ENCODE measurements around the gene EIF4E3. TPM values are rescaled to one million over a fixed set of nuclear protein-coding genes. Genes with fewer than 3 reads are reported as not detected.

Gene EIF4E3
- polyA plus RNA-seq, 3 donors: 11.1 to 14.9 (median 14.3) TPM

- no peak for DNase-seq (ENCODE audit: extremely low read depth in 1 of 11, low read depth in 9 of 11, low spot score in 4 of 11)
These were observed 22.8 kb downstream of the EIF4E3 start for GRCh38 chr3:71702131-71703024.

DNA sequence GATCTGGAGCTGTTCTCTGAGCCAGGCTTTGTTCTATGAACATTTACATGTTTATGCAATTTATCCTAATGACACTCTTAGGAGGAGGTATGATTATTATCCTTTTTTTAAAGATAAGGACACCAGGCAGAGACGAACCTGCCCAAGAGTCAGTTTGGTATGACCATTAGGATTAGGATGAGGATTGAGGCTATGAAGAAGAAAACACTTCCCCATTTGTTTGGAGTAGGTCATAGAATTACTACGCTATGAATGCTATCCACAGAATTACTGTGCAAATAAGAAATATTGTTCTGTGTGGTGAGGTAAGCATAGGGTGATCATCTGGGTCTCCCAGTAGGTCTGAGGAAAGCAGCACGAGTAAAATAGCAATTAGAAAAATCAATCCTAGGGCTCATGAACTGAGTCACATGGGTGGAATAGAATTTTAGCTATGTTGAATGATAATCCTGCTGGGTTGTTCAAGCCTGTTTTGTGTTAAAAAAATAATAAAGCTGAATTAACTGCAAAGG, 23.9 kb downstream of the EIF4E3 start:
- no peak for DNase-seq (ENCODE audit: extremely low read depth in 1 of 11, low read depth in 9 of 11, low spot score in 4 of 11)

GRCh38 chr3:71695000-71695482, 30.2 kb downstream of the EIF4E3 start:
- peak in 2 of 11 donors; percentile 23 to 59 for DNase-seq (ENCODE audit: extremely low read depth in 1 of 11, low read depth in 9 of 11, low spot score in 4 of 11)

DNA sequence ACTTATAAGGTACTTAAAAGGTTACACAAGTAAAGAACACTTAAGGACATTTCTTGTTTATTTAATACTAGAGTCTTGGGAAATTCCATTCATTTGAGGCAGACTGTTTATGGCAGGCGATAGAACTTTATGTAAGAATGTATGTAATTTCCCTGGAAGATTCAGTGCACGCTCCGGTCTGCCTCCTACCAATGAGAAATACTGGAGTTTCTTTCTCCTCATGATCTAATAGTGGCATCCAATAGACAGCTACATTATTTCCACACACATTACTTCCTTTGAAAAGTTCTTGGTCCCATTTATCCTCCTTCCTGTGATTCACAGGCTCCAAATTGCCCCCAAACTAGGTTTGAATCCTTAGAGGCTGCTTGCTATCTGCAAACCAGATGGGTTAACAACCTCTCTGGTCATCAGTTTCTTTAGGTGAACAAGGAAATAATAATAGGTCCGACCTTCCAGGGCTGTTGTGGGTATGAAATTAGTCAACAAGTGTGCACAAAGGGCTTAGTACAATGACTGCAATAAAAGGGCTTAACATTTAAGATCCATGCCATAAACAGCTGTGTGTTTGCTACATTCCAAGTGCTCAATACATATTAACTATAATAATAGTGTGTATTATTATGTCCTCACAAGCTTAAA, 30.7 kb downstream of the EIF4E3 start:
- DNase-seq (ENCODE audit: extremely low read depth in 1 of 11, low read depth in 9 of 11, low spot score in 4 of 11): no peak

GRCh38 chr3:71693641-71694040, 31.6 kb downstream of the EIF4E3 start:
- no peak for DNase-seq (ENCODE audit: extremely low read depth in 1 of 11, low read depth in 9 of 11, low spot score in 4 of 11)

DNA sequence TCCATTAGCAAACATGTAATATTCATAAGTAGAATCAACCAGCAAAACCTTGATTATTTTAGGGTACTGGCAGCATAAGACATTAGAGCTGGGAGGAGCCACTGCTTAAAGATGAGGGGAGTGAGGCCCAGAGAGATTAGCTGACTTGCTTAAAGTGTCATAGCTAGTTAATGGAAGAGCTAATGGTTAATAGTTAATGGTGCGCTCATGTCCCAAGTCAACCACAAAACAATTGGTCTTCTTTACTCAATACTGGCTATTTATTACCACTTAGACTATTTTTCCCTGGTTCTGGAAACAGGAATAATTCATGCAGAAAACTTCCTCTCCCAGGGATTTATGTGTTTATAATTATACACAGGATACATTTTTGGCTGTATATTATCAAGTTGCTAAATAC, 33.1 kb downstream of the EIF4E3 start:
- no peak for DNase-seq (ENCODE audit: extremely low read depth in 1 of 11, low read depth in 9 of 11, low spot score in 4 of 11)

DNA sequence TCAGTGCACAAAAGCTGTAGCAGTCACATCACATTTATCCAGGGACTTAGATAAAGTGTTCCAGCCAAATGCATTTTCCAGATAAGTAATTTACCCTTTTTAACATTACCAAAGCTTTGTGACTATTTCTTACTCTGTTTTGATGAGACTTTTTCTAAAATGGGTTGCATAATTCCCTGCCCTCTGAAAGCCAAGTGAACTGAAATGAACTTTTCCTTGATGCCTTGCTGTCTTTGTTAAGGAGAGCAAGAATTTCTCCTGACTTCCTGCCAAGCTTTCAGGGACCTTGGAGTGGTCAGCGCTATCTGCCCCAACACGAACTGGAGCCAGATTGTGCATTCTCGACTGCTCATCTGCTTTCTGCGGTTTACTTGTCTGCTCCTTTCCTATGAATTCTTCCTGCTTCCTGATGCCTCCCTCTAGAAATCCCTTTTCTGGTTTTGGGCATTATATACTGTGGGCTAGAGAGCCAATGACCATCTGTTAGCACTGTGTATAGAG, 34.8 kb downstream of the EIF4E3 start:
- no peak for DNase-seq (ENCODE audit: extremely low read depth in 1 of 11, low read depth in 9 of 11, low spot score in 4 of 11)

- DNase-seq (ENCODE audit: extremely low read depth in 1 of 11, low read depth in 9 of 11, low spot score in 4 of 11): no peak
These were observed 35.9 kb downstream of the EIF4E3 start for GRCh38 chr3:71689291-71689690.

DNA sequence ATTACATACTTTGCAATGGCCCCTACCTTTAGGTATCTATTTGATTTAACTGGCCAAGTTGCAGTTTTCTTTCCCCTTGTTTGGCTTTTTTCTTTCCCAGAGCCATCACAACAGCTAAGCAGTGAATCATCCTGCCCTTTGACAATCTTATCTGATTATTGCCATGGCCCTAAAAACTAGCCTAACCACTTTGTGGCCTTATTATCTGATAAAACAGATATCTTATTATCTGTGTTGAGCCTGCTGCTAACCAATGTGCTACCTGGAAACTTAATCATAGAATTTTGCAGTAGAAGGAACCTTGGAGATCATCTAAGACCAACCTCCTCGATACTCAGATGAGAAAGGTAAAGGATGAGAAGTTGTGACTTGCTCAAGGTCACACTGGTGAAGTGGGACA, 37.1 kb downstream of the EIF4E3 start:
- no peak for DNase-seq (ENCODE audit: extremely low read depth in 1 of 11, low read depth in 9 of 11, low spot score in 4 of 11)

DNA sequence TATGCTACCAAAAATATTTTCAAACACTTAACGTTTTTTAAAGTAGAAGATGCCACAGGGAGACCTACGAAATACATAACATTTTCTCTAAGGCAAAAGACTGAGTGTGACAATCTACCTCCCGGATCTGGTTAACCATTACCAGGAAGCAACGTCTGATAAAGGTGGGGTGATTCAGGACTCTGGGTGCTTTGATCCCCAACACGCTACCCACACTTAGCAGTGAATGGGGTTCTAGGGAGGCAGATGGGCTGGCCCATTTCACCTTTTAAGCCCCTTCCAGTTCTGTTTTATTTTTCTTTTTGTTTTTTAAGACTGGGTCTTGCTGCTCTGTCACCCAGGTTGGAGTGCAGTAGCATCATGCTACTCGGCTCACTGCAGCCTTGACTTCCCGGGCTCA, 39.5 kb downstream of the EIF4E3 start:
- DNase-seq (ENCODE audit: extremely low read depth in 1 of 11, low read depth in 9 of 11, low spot score in 4 of 11): no peak

DNA sequence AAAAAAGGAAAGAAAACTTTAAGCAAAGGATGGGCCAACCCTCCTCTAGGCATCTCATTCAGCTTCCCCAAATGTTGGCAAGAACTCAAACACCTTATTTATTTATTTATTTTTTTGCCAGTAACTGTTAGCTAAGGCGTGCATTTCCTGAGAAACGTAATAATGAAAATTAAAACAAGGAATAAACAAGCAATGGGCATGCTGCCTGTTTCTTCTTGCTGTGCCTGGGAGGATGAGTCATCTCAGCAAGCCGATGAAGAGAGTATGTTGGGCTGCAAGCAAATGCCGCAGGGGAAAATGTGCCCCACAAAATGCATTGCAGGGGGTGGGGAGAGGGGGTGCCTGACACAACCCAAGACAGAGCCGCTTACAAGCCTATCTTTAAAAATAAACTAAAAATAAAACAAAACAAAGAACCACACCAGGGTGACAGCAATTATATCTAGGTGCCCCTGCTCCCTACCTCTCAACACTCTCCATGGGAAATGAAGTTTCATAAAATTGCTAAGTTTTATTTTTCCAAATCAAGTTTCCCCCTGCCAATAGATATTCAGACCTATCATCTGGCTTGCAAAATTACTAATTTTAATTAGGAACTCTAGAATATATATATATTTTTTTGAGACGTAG, 40.3 kb downstream of the EIF4E3 start:
- DNase-seq (ENCODE audit: extremely low read depth in 1 of 11, low read depth in 9 of 11, low spot score in 4 of 11): no peak

GRCh38 chr3:71684046-71684756, 41.0 kb downstream of the EIF4E3 start:
- no peak for DNase-seq (ENCODE audit: extremely low read depth in 1 of 11, low read depth in 9 of 11, low spot score in 4 of 11)

GRCh38 chr3:71681224-71681668, 44.0 kb downstream of the EIF4E3 start:
- DNase-seq (ENCODE audit: extremely low read depth in 1 of 11, low read depth in 9 of 11, low spot score in 4 of 11): peak in 3 of 11 donors; percentile 47 to 52 (median 51)

DNA sequence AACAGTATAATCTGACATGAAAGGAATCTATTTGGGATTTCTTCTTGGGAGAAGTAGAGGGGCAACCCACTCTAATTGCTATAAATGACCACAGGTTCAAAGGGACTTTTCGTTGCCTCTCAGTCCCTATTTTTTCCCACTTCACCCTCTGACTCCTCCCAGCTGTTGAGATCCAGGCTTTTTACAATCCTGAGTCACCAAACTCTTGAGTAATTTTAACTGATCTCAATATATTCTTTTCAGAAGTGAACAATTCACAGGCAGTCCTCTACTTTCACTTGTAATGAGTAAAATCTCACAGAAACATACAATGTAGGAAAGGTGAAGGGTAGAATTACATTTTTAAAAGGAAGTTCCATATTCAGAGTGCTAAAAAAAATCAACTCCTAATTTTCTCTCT, 44.6 kb downstream of the EIF4E3 start:
- no peak for DNase-seq (ENCODE audit: extremely low read depth in 1 of 11, low read depth in 9 of 11, low spot score in 4 of 11)

DNA sequence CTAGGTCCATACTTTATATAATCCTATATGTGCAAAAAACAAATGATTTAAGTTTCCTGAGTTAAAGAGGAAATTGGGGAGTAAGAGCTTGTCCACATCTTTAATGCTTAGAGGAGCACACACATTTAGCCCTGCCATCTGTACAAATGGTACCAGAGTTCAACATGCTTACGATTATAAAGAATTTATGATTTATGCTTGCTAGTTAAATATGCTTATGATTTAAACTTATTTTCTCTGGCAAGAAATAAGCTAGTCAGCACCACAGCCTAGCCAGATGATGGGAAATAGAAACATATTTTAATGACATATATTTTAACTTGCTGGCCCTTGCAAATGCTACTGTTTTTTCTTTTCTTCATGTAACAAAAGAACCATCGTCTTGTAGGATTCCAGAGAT, 48.3 kb downstream of the EIF4E3 start:
- peak in 1 of 11 donors; percentile 41 for DNase-seq (ENCODE audit: extremely low read depth in 1 of 11, low read depth in 9 of 11, low spot score in 4 of 11)

DNA sequence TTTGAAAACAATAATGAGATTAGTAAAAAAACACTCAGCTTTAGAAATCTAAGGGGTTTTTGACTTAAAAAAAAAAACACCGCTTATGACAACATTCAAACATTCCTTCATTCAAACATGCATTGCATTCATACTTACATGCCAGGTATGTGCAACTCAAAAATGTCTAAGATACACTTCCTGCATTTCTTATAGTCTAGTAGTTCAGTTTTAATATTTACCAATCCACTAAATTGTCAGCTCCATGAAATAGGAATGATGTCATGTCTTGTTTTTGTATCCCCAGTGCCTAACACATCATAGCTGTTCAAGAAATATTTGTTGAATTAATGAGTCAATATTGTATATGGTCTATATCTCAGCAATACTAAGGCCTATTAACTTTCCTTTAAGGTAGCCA, 51.7 kb downstream of the EIF4E3 start:
- DNase-seq (ENCODE audit: extremely low read depth in 1 of 11, low read depth in 9 of 11, low spot score in 4 of 11): no peak

GRCh38 chr3:71672807-71673206, 52.4 kb downstream of the EIF4E3 start:
- DNase-seq (ENCODE audit: extremely low read depth in 1 of 11, low read depth in 9 of 11, low spot score in 4 of 11): no peak

DNA sequence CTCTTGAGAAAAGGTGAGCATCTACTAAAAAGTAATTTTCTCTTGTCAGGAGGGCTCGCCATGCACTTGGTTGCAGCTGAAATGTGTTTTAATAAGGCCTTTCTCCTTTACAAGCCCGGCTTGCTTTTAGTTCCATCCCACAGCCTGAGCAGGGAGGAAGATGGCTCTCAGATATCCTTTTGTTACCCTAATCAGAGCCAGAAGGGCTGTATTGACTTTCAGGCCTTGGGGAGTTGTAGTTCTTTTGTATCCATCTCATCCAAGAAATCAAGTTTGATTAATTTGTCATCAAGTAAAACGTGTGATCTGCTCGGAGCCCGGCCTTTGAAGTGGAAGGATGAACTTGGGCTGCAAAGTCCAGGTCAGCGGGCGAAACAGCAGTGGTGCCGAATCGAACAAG, 52.9 kb downstream of the EIF4E3 start:
- DNase-seq (ENCODE audit: extremely low read depth in 1 of 11, low read depth in 9 of 11, low spot score in 4 of 11): no peak
